A673 (cell line): Measurements from ENCODE around the gene CDK15.

Experiments
- CTCF ChIP-seq: fragments of 300-800, 200-600 bp; sonication (generic); conservative IDR thresholded peaks from 2 replicates; pipeline ENCODE4 v1.5.1; 2017; ENCODE audit warnings: low read depth, mild to moderate bottlenecking, antibody characterized with exemption, low read length, moderate library complexity, mixed read lengths
- EZH2 ChIP-seq: fragments of 200-600 bp; sonication (generic); IDR thresholded peaks from 2 replicates; pipeline ENCODE4 v1.6.1; 2017; ENCODE audit warnings: borderline replicate concordance, low read depth, mild to moderate bottlenecking, mixed read lengths, antibody characterized with exemption, low read length; ENCODE audit not compliant: poor library complexity, severe bottlenecking

GRCh38 chr2:201773990-201774389, 32.3 kb upstream of the CDK15 start:
- no peak for TF ChIP-seq EZH2
- no peak for TF ChIP-seq CTCF
